Renal cortical epithelial cell (primary cell): Measurements from ENCODE around the gene FOSL1. TPM values are rescaled to one million over a fixed set of nuclear protein-coding genes. Genes with fewer than 3 reads are reported as not detected.

Source experiments
- DNase-seq: peaks from one replicate; pipeline ENCODE4 v3.0.0-alpha.2; 2011; ENCODE audit warnings: low read depth
- total RNA-seq: library from RNA; depleted of rRNA; stranded (reverse); fragments of >200 nt; gene quantifications from 2 replicates; pipeline ENCODE4 v1.2.3, GENCODE V29; 2014

Gene FOSL1
- 4.2 and 9.7 TPM in 2 replicates for total RNA-seq

- DNase-seq: peak; percentile 83
These were observed at the start of gene FOSL1 for GRCh38 chr11:65900125-65900898. Gene FOSL1, minus strand, starts transcription at chr11:65900388. Its CDS starts 49 bp downstream, at chr11:65900339.

DNA sequence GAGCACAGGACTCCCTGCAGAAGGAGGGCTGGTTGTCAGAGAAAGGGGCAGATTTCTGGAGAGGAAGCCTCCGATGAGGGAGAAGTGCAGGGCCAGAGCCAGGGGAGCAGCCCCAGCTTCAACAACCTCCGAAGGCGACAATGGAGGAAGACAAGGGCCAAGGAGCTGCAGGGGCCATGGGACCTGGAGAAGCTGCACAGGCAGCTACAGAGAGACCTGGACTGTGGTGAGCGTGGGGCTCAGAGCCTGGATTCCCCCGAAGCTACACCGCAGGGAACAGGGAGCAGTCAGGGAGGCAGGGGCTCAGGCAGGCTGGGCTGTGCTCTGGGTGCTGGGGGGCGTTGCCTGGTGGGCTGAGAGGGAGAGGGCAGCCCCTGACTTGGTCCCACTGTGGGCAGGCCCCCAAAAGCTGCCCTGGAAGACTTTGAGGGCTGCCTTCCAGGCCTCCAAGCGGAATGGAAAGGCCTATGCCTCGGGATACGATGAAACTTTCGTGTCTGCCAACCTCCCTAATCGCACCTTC, 47.5 kb upstream of the FOSL1 start:
- no peak for DNase-seq

GRCh38 chr11:65947133-65947532, 46.9 kb upstream of the FOSL1 start:
- DNase-seq: no peak

GRCh38 chr11:65946655-65947054, 46.5 kb upstream of the FOSL1 start:
- DNase-seq: no peak

DNA sequence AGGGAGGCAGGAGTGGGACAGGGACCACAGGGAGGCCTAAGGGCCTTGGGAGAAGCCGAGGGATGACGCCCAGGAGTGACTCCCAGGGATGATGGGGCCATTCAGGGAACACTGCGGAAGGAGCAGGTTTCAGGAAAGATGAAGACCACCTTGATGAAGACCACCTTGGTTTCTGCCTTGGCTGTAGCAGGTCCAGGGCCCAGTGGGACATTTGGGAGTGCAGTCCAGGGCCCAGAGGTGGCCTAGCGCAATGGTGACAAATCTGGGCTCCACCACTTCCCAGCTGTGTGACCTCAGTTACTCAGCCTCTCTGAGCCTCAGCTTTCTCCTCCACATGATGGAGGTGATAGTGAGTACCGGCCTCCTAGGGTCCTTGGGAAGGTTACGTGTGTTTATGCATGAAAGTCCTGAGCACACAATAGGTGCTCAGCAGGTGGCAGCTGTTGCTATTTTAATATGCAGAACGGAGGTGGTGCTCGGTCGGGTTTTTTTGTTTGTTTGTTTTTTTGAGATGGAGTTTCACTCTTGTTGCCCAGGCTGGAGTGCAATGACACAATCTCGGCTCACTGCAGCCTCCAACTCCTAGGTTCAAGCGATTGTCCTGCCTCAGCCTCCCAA, 45.9 kb upstream of the FOSL1 start:
- no peak for DNase-seq

GRCh38 chr11:65945430-65945911, 45.3 kb upstream of the FOSL1 start, which contains the start of gene TSGA10IP:
Gene TSGA10IP, plus strand, starts transcription at chr11:65945480. Its CDS starts 196 bp downstream, at chr11:65945676.
- DNase-seq: no peak

GRCh38 chr11:65944767-65945166, 44.6 kb upstream of the FOSL1 start:
- DNase-seq: no peak

GRCh38 chr11:65944191-65944590, 44.0 kb upstream of the FOSL1 start:
- DNase-seq: no peak

DNA sequence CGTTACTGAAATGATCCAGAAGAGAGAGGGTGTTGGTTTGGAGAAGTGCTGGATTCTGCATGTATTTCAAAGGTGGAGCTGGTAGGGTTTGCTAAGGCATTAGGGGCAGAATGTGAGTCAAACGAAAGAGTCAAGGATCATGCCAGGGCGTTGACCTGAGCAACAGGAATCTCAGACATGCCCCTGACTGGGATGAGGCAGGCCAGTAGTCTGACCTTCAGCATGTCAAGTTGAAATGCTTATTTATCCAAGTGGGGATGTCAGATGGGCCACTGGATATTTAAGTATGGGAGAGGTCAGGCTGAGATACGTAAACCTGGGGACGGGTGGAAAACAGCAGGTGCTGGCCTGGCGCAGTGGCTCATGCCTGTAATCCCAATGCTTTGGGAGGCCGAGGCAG, 42.3 kb upstream of the FOSL1 start:
- DNase-seq: no peak

DNA sequence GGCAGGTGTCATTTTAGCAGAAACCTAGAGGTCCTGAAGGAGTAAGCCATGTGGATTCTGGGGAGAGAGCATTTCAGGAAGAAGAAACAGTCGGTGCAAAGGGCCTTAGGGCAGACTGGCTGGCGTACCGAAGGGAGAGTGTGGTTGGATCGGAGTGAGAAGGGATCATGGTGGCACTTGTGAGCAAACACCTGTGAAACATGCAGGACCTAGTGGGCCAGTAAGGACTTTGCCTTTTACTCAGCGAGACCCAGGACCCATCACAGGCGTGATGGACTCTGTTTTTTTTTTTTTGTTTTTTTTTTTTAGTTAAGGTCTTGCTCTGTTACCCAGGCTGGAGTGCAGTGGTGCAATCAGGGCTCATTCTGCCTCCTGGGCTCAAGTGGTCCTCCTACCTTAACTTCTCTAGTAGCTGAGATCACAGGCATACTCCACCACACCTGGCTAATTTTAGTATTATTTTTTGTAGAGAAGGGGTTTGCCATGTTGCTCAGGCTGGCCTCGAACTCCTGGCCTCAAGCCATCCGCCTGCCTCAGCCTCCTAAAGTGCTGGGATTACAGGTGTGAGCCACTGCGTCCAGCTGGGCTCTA, 41.6 kb upstream of the FOSL1 start:
- no peak for DNase-seq

GRCh38 chr11:65937766-65938165, 37.6 kb upstream of the FOSL1 start:
- DNase-seq: no peak

DNA sequence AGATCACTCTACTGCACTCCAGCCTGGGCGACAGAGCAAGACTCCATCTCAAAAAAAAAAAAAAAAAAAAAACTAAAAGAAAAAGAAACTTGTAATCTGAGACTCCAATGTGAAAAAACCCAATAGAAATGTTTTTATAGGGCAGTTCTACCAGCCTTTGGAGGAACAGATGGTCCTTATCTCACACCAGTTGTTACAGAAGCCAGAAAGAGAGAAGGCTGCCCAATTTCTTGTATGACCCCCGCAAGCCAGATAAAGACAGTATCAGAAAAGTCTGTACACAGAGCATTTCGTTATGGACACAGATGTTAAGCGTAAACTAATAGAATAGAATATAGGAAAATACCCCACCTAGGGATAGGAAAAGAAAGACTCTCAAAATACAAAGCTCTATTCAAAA, 33.8 kb upstream of the FOSL1 start:
- no peak for DNase-seq

DNA sequence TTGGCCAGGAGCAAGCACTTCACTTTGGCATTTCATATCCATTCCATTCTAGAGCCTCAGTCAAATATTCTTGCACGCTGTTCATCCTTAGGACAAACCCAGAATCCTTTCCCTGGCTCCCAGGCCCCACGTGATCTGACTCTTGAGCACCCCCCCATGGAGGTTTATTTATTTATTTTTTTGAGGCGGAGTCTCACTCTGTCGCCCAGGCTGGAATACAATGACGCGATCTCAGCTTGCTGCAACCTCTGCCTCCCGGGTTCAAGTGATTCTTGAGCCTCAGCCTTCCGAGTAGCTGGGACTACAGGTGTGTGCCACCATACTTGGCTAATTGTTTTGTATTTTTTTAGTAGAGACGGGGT, 32.4 kb upstream of the FOSL1 start:
- DNase-seq: no peak

DNA sequence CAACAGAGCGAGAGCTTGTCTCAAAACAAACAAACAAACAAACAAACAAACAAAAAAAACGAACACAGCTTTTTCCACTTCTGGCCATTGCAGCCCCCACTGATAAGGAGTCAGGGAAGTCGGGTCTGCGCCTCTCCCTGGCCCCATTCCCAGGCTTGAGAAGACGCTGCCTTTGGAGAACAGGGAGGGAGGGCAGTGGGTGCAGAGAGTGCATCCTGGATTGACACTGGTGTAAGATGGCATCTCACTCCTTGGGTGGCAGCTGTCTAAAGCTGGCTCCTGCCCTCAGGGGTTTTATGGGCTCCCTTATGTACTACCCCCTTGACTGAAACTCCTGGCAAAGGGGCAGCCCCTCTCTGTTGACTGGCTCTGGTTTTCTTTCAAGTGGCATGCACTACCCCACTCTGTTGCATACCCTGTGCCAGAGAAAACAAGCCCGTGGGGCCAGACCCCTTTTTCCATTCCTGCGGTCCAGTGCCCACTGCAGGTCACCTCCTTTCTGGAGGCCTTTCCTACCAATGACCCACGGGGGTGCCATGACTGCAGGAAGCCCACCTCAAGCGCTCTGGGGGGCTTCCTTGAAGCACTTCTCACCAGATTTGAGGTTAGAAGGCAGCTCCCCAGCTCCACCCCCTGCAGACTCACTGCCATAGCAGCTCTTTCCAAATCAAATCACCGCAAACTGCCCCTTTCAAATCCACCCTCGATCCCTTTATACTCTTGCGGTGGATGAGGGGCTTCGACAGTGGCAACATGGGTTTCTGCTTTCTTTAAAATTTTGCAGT, 31.8 kb upstream of the FOSL1 start:
- no peak for DNase-seq

DNA sequence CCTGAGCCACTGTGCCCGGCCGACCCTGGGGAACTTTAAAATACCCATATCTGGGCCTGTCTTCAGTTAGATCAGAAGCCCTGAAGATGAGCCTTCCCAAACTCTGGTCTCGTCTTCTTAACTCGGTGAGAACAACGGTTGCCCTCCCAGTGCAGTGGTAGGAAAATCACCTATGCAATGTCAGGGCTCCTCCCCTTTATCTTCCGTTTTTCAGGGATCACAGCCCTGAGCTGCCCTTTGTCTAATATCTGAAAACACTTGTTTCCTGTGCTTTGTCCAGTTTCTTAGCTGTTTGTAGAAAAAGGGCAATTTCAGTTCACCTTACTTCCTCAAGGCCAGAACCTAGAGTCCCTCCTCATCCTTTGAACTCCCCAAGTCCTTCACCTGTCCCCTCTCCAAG, 28.5 kb upstream of the FOSL1 start:
- DNase-seq: no peak

DNA sequence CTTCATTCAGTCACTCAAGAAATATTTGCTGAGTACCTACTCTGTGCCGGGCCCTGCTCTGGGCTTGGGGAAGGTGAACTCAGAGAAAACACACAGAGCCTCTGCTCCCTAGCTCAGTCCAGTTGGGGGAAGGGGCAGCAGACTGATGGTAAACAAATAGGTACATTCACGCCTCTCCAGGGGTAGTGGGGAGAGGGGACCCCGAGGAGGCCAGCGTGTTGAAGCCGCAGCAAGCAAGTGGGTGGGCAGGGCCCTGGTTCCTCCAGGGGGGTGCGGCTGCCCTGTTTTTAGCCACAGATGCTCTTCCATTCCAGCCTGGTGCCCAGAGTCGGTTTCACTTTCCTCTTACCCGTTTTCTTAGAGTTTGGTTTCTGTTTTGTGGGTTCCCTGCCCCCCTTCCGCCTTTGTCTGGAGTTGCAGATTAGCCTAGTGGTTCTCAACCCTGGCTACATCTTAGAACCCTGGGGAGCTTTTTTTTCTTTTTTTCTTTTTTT, 27.8 kb upstream of the FOSL1 start:
- DNase-seq: no peak

GRCh38 chr11:65925397-65925796, 25.2 kb upstream of the FOSL1 start:
- no peak for DNase-seq

GRCh38 chr11:65922565-65922964, 22.4 kb upstream of the FOSL1 start:
- DNase-seq: no peak

- DNase-seq: no peak
These were observed 21.7 kb upstream of the FOSL1 start for GRCh38 chr11:65921876-65922275.

DNA sequence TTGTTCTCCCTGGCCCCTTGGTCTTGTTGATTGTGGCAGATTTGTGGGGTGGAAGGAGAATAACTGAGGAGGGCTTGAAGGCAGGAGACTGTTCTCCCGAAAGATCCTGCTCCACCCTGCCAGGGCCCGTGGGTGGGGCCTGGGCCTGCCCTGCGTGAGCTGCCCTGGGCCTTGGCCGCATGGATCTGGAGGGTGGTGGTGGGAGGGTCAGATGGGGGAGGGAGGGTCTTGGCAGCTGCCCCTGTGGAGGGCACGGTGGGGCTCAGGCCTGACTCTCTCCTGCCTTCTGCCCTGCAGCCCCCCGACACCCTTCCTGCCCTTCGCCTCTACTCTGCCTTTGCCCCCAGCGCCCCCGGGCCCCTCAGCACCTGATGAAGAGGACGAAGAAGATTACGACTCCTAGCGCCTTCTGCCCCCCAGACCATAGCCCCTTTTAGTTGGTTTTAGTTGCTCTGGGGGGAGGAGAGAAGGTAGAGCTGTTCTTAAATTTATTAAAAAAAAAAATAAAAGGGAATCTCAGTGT, 20.9 kb upstream of the FOSL1 start:
- DNase-seq: no peak

DNA sequence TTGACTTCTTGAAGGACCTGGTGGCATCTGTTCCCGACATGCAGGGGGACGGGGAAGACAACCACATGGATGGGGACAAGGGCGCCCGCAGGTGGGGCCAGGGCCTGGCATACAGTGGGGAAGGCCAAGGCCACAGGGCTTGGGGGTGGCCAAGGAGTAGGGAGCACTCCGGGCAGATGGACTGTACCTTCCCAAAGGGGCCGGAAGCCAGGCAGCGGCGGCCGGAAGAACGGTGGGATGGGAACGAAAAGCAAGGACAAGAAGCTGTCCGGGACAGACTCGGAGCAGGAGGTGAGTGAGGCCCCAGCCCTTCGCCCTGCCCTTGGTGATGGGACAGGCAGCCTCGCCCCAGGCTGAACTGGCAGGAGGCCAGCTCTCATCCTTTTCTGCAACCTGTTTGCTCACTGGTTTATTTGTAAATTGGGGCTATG, 20.2 kb upstream of the FOSL1 start:
- DNase-seq: no peak
